CD14-positive monocyte (primary cell): ENCODE data around the gene KCTD16. TPM values are rescaled to one million over a fixed set of nuclear protein-coding genes. Genes with fewer than 3 reads are reported as not detected.

ENCODE experiments used
- DNase-seq, 3 donors: peaks; one replicate each; pipeline ENCODE4 v3.0.0-alpha.2; 2011 to 2022
- H2AFZ ChIP-seq: 2 replicates; pipeline ENCODE4 v1.6.0; 2012; ENCODE audit warnings: mild to moderate bottlenecking, low read depth, low read length, inconsistent platforms; ENCODE audit not compliant: insufficient read depth, poor library complexity, severe bottlenecking
- H3K27ac ChIP-seq, 2 donors: 1 replicate in 1 of 2; 2 replicates in 1 of 2; pipeline ENCODE4 v1.5.1; 2012 to 2013; ENCODE audit warnings: low read length in 2 of 2, control low read depth in 1 of 2, inconsistent platforms in 1 of 2, low read depth in 1 of 2, mild to moderate bottlenecking in 1 of 2
- H3K27me3 ChIP-seq, 2 donors: one replicate each; pipeline versions ENCODE4 v1.6.0 to v1.6.1; 2011 to 2013; ENCODE audit warnings: low read length in 2 of 2; ENCODE audit not compliant: control insufficient read depth in 2 of 2, insufficient read depth in 2 of 2
- H3K36me3 ChIP-seq, 2 donors: replicated peaks in 1 of 2; 1 replicate in 1 of 2; 2 replicates in 1 of 2; pipeline versions ENCODE4 v1.5.1 to v1.6.1; 2012 to 2013; ENCODE audit warnings: low read length in 2 of 2, control low read depth in 1 of 2, inconsistent platforms in 1 of 2, mild to moderate bottlenecking in 1 of 2; ENCODE audit not compliant: insufficient read depth in 2 of 2, control insufficient read depth in 1 of 2
- H3K4me1 ChIP-seq, 2 donors: 1 replicate in 1 of 2; 2 replicates in 1 of 2; pipeline versions ENCODE4 v1.5.1 to v1.6.1; 2012 to 2013; ENCODE audit warnings: low read length in 2 of 2, control low read depth in 1 of 2, inconsistent platforms in 1 of 2, mild to moderate bottlenecking in 1 of 2, moderate library complexity in 1 of 2; ENCODE audit not compliant: insufficient read depth in 2 of 2, control insufficient read depth in 1 of 2
- H3K4me2 ChIP-seq: replicated peaks from 2 replicates; pipeline ENCODE3; 2012; ENCODE audit warnings: low read length, moderate library complexity, mild to moderate bottlenecking; ENCODE audit not compliant: poor library complexity, severe bottlenecking; ENCODE audit errors: extremely low read depth
- H3K4me3 ChIP-seq, 3 experiments: fragments of 200-600 bp in 1 of 3; sonication (generic) in 1 of 3; replicated peaks in 1 of 3; 1 replicate in 2 of 3; 2 replicates in 1 of 3; pipeline ENCODE4 v1.5.1; 2011 to 2013; ENCODE audit warnings: low read length in 3 of 3, mild to moderate bottlenecking in 3 of 3, control low read depth in 2 of 3, low read depth in 2 of 3, inconsistent platforms in 1 of 3, moderate library complexity in 1 of 3
- H3K79me2 ChIP-seq: 2 replicates; pipeline ENCODE4 v1.6.0; 2012; ENCODE audit warnings: mild to moderate bottlenecking, control low read depth, inconsistent platforms, low read length, moderate library complexity; ENCODE audit not compliant: insufficient read depth
- H3K9ac ChIP-seq: 2 replicates; pipeline ENCODE4 v1.6.0; 2017; ENCODE audit warnings: low read length, mild to moderate bottlenecking; ENCODE audit not compliant: insufficient read depth, poor library complexity, severe bottlenecking
- H3K9me3 ChIP-seq, 2 donors: replicated peaks in 1 of 2; 1 replicate in 1 of 2; 2 replicates in 1 of 2; pipeline versions ENCODE4 v1.5.1 to v1.6.1; 2012 to 2013; ENCODE audit warnings: low read length in 2 of 2, control low read depth in 1 of 2; ENCODE audit not compliant: control insufficient read depth in 1 of 2, insufficient read depth in 1 of 2
- H4K20me1 ChIP-seq: 2 replicates; pipeline ENCODE4 v1.6.0; 2012; ENCODE audit warnings: mild to moderate bottlenecking, low read length, control low read depth, moderate library complexity; ENCODE audit not compliant: insufficient read depth
- H3K27ac Mint-ChIP-seq, 7 donors: one replicate each; pipeline ENCODE4 v1.8.0; 2020; ENCODE audit warnings: mild to moderate bottlenecking in 7 of 7, mixed read lengths in 7 of 7, moderate library complexity in 6 of 7, inconsistent platforms in 2 of 7
- H3K27me3 Mint-ChIP-seq, 3 donors: one replicate each; pipeline ENCODE4 v1.8.0; 2021 to 2022; ENCODE audit warnings: low read depth in 3 of 3, mild to moderate bottlenecking in 3 of 3, mixed read lengths in 3 of 3, moderate library complexity in 3 of 3, inconsistent platforms in 1 of 3
- H3K36me3 Mint-ChIP-seq, 2 donors: one replicate each; pipeline ENCODE4 v1.8.0; 2020; ENCODE audit warnings: mixed read lengths in 2 of 2, inconsistent platforms in 1 of 2, mild to moderate bottlenecking in 1 of 2
- H3K4me1 Mint-ChIP-seq: one replicate; pipeline ENCODE4 v1.8.0; 2020; ENCODE audit warnings: mild to moderate bottlenecking, mixed read lengths
- H3K4me3 Mint-ChIP-seq, 2 donors: one replicate each; pipeline ENCODE4 v1.8.0; 2020; ENCODE audit warnings: mild to moderate bottlenecking in 2 of 2, mixed read lengths in 2 of 2, moderate library complexity in 1 of 2
- H3K9me3 Mint-ChIP-seq, 7 donors: one replicate each; pipeline ENCODE4 v1.8.0; 2020 to 2022; ENCODE audit warnings: mixed read lengths in 7 of 7, mild to moderate bottlenecking in 6 of 7, moderate library complexity in 6 of 7, inconsistent platforms in 2 of 7
- CTCF ChIP-seq: fragments of 200-600 bp; IDR thresholded peaks from one replicate; pipeline ENCODE4 v1.8.0; 2022; ENCODE audit warnings: antibody characterized with exemption, mild to moderate bottlenecking
- WGBS: methylation state at CpG from one replicate; pipeline ENCODE4 v1.1.5; 2013; ENCODE audit warnings: missing lambda C conversion rate; ENCODE audit not compliant: insufficient coverage; 5-methylcytosine and 5-hydroxymethylcytosine counted together
- intact Hi-C, 2 donors: fragments of 100-400 bp; cut with micrococcal nuclease; formaldehyde crosslinking; loops; one replicate each; pipeline versions ENCODE4 v1.15.0 to v1.15.1; 2023
- polyA plus RNA-seq, 3 donors: library from polyadenylated mRNA; depleted of rRNA in 1 of 3; unstranded in 2 of 3; stranded (reverse) in 1 of 3; fragments of 300-500 nt in 2 of 3; fragments of >200 nt in 1 of 3; fragmentation: Illumina TruSeq in 2 of 3; gene quantifications; 1 replicate in 2 of 3; 2 replicates in 1 of 3; pipeline ENCODE4 v1.2.3, GENCODE V29; 2012 to 2021

Gene KCTD16
- polyA plus RNA-seq, 3 donors = not detected

DNA sequence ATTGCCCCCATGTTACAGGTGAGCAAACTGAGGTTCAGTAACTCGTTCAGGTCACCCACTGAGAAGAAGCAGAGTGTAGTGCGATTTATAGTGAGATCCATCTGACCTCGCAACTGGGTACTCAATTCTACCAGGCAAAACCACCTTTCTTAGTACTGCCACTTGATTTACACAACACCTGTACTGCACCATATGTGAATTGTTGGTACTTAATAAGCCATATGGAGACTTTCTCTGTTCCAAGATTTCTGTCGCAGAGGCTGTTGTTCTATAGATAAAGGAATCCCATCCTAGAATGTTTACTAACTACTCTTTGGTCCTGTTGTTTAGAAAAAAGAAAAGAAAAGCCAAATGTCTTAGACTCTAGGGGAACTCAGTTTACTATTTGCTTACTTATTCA, 287.5 kb downstream of the KCTD16 start:
- WGBS = 80% methylated on average over 1 of the region's 4 CpGs

GRCh38 chr5:144460600-144460999, 289.9 kb downstream of the KCTD16 start:
- peaks cover 0 to 6% (median 3%) of the 10 kb centered on the region in 3 donors for H3K27me3 Mint-ChIP-seq
- intact Hi-C loops = no loop called here
- TF ChIP-seq CTCF = no peak
- no peaks in the 10 kb centered on the region for H4K20me1 ChIP-seq
- no peak overlapping the region for H3K27ac ChIP-seq
- no peaks in the 10 kb centered on the region for H3K36me3 Mint-ChIP-seq
- no peak overlapping the region for H2AFZ ChIP-seq
- DNase-seq = no peak
- H3K4me2 ChIP-seq = no peak overlapping the region
- H3K4me1 ChIP-seq = no peaks in the 10 kb centered on the region
- H3K9me3 Mint-ChIP-seq = peaks cover 0 to 6% (median 3%) of the 10 kb centered on the region in 7 donors
- no peak overlapping the region for H3K27ac Mint-ChIP-seq
- no peaks in the 10 kb centered on the region for H3K79me2 ChIP-seq
- no peak overlapping the region for H3K4me3 ChIP-seq
- no peak overlapping the region for H3K4me3 Mint-ChIP-seq
- 100% methylated on average over 1 of the region's 1 CpG for WGBS
- no peaks in the 10 kb centered on the region for H3K9me3 ChIP-seq
- H3K9ac ChIP-seq = no peak overlapping the region
- no peaks in the 10 kb centered on the region for H3K4me1 Mint-ChIP-seq
- no peaks in the 10 kb centered on the region for H3K27me3 ChIP-seq
- no peaks in the 10 kb centered on the region for H3K36me3 ChIP-seq

More for the DNA sequence above, 287.5 kb downstream of the KCTD16 start:
- Mint-ChIP-seq H3K27me3 (peaks cover 0 to 6% (median 3%) of the 10 kb centered on the region in 3 donors), H3K4me1 (no peaks in the 10 kb centered on the region), H3K9me3 (peaks cover 0 to 6% (median 1%) of the 10 kb centered on the region in 7 donors), H3K4me3 (no peak overlapping the region), H3K36me3 (no peaks in the 10 kb centered on the region), H3K27ac (no peak overlapping the region)
- Histone ChIP-seq H3K4me3 (no peak overlapping the region), H3K27ac (no peak overlapping the region), H3K9ac (no peak overlapping the region), H3K36me3 (no peaks in the 10 kb centered on the region), H3K27me3 (no peaks in the 10 kb centered on the region), H4K20me1 (no peaks in the 10 kb centered on the region), H2AFZ (no peak overlapping the region), H3K4me2 (no peak overlapping the region), H3K9me3 (no peaks in the 10 kb centered on the region), H3K79me2 (no peaks in the 10 kb centered on the region), H3K4me1 (no peaks in the 10 kb centered on the region)
- DNase-seq = no peak
- intact Hi-C loops = no loop called here
- no peak for TF ChIP-seq CTCF
